Loucy (cell line): Measurements from ENCODE around the gene TBC1D8.

ENCODE experiments used
- H2AFZ ChIP-seq: fragments of 200-600 bp; sonication (generic); 2 replicates; pipeline ENCODE4 v1.6.0; 2016; ENCODE audit warnings: antibody characterized with exemption, mild to moderate bottlenecking, low read length, moderate library complexity
- H3F3A ChIP-seq: fragments of 200-600 bp; 2 replicates; pipeline ENCODE4 v1.6.0; 2016; ENCODE audit warnings: antibody characterized with exemption, low read depth, mild to moderate bottlenecking
- H3K27me3 ChIP-seq: fragments of 200-600 bp; sonication (generic); 2 replicates; pipeline ENCODE4 v1.6.1; 2014; ENCODE audit warnings: low read length, mild to moderate bottlenecking; ENCODE audit not compliant: insufficient read depth, poor library complexity, severe bottlenecking
- H3K36me3 ChIP-seq: fragments of 200-600 bp; sonication (generic); 2 replicates; pipeline ENCODE4 v1.6.1; 2016; ENCODE audit warnings: low read length; ENCODE audit not compliant: insufficient read depth
- H3K4me1 ChIP-seq: fragments of 200-600 bp; sonication (generic); 2 replicates; pipeline ENCODE4 v1.5.1; 2014; ENCODE audit warnings: low read length, mild to moderate bottlenecking; ENCODE audit not compliant: insufficient read depth, poor library complexity, severe bottlenecking
- H3K4me2 ChIP-seq: fragments of 200-600 bp; sonication (generic); 2 replicates; pipeline ENCODE4 v1.6.0; 2014; ENCODE audit warnings: antibody characterized with exemption, low read length, low read depth, mild to moderate bottlenecking; ENCODE audit not compliant: poor library complexity, severe bottlenecking
- H3K4me3 ChIP-seq: fragments of 200-600 bp; sonication (generic); 2 replicates; pipeline ENCODE4 v1.5.1; 2014; ENCODE audit warnings: low read length, mild to moderate bottlenecking, mixed read lengths; ENCODE audit not compliant: poor library complexity, severe bottlenecking
- H3K79me2 ChIP-seq: fragments of 200-600 bp; sonication (generic); 2 replicates; pipeline ENCODE4 v1.6.1; 2014; ENCODE audit warnings: low read length; ENCODE audit not compliant: insufficient read depth
- H3K9ac ChIP-seq: fragments of 200-600 bp; sonication (generic); 2 replicates; pipeline ENCODE4 v1.6.0; 2014; ENCODE audit warnings: mild to moderate bottlenecking, low read depth, low read length, moderate library complexity; ENCODE audit not compliant: poor library complexity, severe bottlenecking
- H3K9me2 ChIP-seq: fragments of 200-600 bp; sonication (generic); replicated peaks from 2 replicates; pipeline ENCODE4 v1.6.1; 2016; ENCODE audit warnings: low read depth, low read length, mixed read lengths
- H3K9me3 ChIP-seq: fragments of 200-600 bp; sonication (generic); 2 replicates; pipeline ENCODE4 v1.6.1; 2014; ENCODE audit warnings: mild to moderate bottlenecking, antibody characterized with exemption, low read length, low read depth; ENCODE audit not compliant: insufficient read depth
- H4K20me1 ChIP-seq: fragments of 200-600 bp; sonication (generic); 2 replicates; pipeline ENCODE4 v1.6.0; 2014; ENCODE audit warnings: antibody characterized with exemption, low read length, mild to moderate bottlenecking; ENCODE audit not compliant: insufficient read depth, poor library complexity, severe bottlenecking
- EZH2phosphoT487 ChIP-seq: fragments of 200-600 bp; IDR thresholded peaks from 2 replicates; pipeline ENCODE4 v1.6.1; 2018; ENCODE audit warnings: antibody characterized with exemption, mild to moderate bottlenecking, moderate library complexity, borderline replicate concordance
- TF ChIP-seq, protein P1 (sequence below): fragments of 200-600 bp; sonication (generic); conservative IDR thresholded peaks from 2 replicates; pipeline ENCODE4 v1.5.1; 2014; ENCODE audit warnings: mild to moderate bottlenecking, antibody characterized with exemption, low read length

TBC1D8 gene

GRCh38 chr2:101030866-101031554 lies 120.2 kb downstream of the TBC1D8 start:
- Histone ChIP-seq H3K27me3 (no peaks in the 10 kb centered on the region), H3K4me1 (no peaks in the 10 kb centered on the region), H3K36me3 (no peaks in the 10 kb centered on the region), H3K4me2 (no peak overlapping the region), H4K20me1 (no peaks in the 10 kb centered on the region), H3F3A (no peaks in the 10 kb centered on the region), H3K4me3 (no peak overlapping the region), H3K9ac (no peak overlapping the region), H2AFZ (no peak overlapping the region), H3K9me3 (no peaks in the 10 kb centered on the region), H3K79me2 (no peaks in the 10 kb centered on the region), H3K9me2 (no peaks in the 10 kb centered on the region)
- TF ChIP-seq, protein P1, sequence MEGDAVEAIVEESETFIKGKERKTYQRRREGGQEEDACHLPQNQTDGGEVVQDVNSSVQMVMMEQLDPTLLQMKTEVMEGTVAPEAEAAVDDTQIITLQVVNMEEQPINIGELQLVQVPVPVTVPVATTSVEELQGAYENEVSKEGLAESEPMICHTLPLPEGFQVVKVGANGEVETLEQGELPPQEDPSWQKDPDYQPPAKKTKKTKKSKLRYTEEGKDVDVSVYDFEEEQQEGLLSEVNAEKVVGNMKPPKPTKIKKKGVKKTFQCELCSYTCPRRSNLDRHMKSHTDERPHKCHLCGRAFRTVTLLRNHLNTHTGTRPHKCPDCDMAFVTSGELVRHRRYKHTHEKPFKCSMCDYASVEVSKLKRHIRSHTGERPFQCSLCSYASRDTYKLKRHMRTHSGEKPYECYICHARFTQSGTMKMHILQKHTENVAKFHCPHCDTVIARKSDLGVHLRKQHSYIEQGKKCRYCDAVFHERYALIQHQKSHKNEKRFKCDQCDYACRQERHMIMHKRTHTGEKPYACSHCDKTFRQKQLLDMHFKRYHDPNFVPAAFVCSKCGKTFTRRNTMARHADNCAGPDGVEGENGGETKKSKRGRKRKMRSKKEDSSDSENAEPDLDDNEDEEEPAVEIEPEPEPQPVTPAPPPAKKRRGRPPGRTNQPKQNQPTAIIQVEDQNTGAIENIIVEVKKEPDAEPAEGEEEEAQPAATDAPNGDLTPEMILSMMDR = no peak

GRCh38 chr2:101027852-101028251 lies 123.3 kb downstream of the TBC1D8 start:
- no peaks in the 10 kb centered on the region for H3K9me2 ChIP-seq
- H3K27me3 ChIP-seq = no peaks in the 10 kb centered on the region
- H4K20me1 ChIP-seq = no peaks in the 10 kb centered on the region
- no peak overlapping the region for H3K4me2 ChIP-seq
- H3K9me3 ChIP-seq = no peaks in the 10 kb centered on the region
- no peaks in the 10 kb centered on the region for H3K79me2 ChIP-seq
- H3K36me3 ChIP-seq = no peaks in the 10 kb centered on the region
- no peak overlapping the region for H3K9ac ChIP-seq
- no peaks in the 10 kb centered on the region for H3F3A ChIP-seq
- H2AFZ ChIP-seq = no peak overlapping the region
- H3K4me1 ChIP-seq = no peaks in the 10 kb centered on the region
- TF ChIP-seq, protein P1 = no peak
- TF ChIP-seq EZH2phosphoT487 = no peak
- no peak overlapping the region for H3K4me3 ChIP-seq

- Histone ChIP-seq H3K9ac (no peak overlapping the region), H3K27me3 (no peaks in the 10 kb centered on the region), H3K9me2 (no peaks in the 10 kb centered on the region), H3F3A (no peaks in the 10 kb centered on the region), H3K9me3 (no peaks in the 10 kb centered on the region), H4K20me1 (no peaks in the 10 kb centered on the region), H3K4me1 (no peaks in the 10 kb centered on the region), H3K4me2 (no peak overlapping the region), H3K36me3 (no peaks in the 10 kb centered on the region), H3K79me2 (no peaks in the 10 kb centered on the region), H2AFZ (no peak overlapping the region), H3K4me3 (no peak overlapping the region)
- TF ChIP-seq, protein P1 = no peak
- no peak for TF ChIP-seq EZH2phosphoT487
Observed at GRCh38 chr2:101026923-101027469, 124.2 kb downstream of the TBC1D8 start.
